OCI-LY3 (cell line): ENCODE measurements around the gene LENEP.

Source experiments
- H2AFZ ChIP-seq: fragments of 200-600, 300-600 bp; shearing (Covaris generic); 2 replicates; pipeline ENCODE4 v1.6.0; 2014; ENCODE audit warnings: antibody characterized with exemption, low read depth, low read length
- H3K27ac ChIP-seq: fragments of 200-600, 300-600 bp; sonication (generic); 2 replicates; pipeline ENCODE4 v1.5.1; 2014; ENCODE audit warnings: mild to moderate bottlenecking, low read length, moderate library complexity, mixed read lengths
- H3K27me3 ChIP-seq: fragments of 200-600, 300-600 bp; sonication (generic); 2 replicates; pipeline ENCODE4 v1.6.1; 2014; ENCODE audit warnings: low read depth, low read length, mixed read lengths
- H3K36me3 ChIP-seq: fragments of 200-600, 300-600 bp; sonication (generic); replicated peaks from 2 replicates; pipeline ENCODE3; 2014; ENCODE audit warnings: low read depth, low read length, mixed read lengths
- H3K4me1 ChIP-seq: fragments of 300-600, 200-600 bp; sonication (generic); 2 replicates; pipeline ENCODE4 v1.6.1; 2014; ENCODE audit warnings: low read length, mixed read lengths
- H3K4me2 ChIP-seq: fragments of 200-600, 300-600 bp; sonication (generic); 2 replicates; pipeline ENCODE4 v1.6.1; 2014; ENCODE audit warnings: low read length, mixed read lengths
- H3K4me3 ChIP-seq: fragments of 300-600, 200-600 bp; sonication (generic); 2 replicates; pipeline ENCODE4 v1.5.1; 2014; ENCODE audit warnings: antibody characterized with exemption, mild to moderate bottlenecking, low read length, moderate library complexity
- H3K79me2 ChIP-seq: fragments of 300-600, 200-600 bp; shearing (Covaris generic); 2 replicates; pipeline ENCODE4 v1.6.1; 2014; ENCODE audit warnings: mild to moderate bottlenecking, low read length, mixed read lengths
- H3K9ac ChIP-seq: fragments of 300-600, 200-600 bp; shearing (Covaris generic); 2 replicates; pipeline ENCODE4 v1.6.0; 2014; ENCODE audit warnings: mild to moderate bottlenecking, low read length, moderate library complexity
- H3K9me3 ChIP-seq: fragments of 200-600, 300-600 bp; shearing (Covaris generic); 2 replicates; pipeline ENCODE4 v1.6.1; 2014; ENCODE audit warnings: low read length, mixed read lengths; ENCODE audit not compliant: insufficient read depth
- H4K20me1 ChIP-seq: fragments of 200-600, 300-600 bp; sonication (generic); 2 replicates; pipeline ENCODE4 v1.6.1; 2016; ENCODE audit warnings: low read length, mixed read lengths; ENCODE audit not compliant: insufficient read depth
- CTCF ChIP-seq: fragments of 200-600, 300-600 bp; sonication (generic); IDR thresholded peaks from 2 replicates; pipeline ENCODE4 v1.5.1; 2014; ENCODE audit warnings: antibody characterized with exemption, low read length, low read depth
- EZH2phosphoT487 ChIP-seq: fragments of 200-600 bp; shearing (Covaris generic); IDR thresholded peaks from 2 replicates; pipeline ENCODE4 v1.6.1; 2018; ENCODE audit warnings: antibody characterized with exemption, mixed run types, low read depth

Gene LENEP

GRCh38 chr1:155040358-155041093, 47.1 kb downstream of the LENEP start:
- Histone ChIP-seq H3K79me2 (no peaks in the 10 kb centered on the region), H3K27me3 (peaks cover 25% of the 10 kb centered on the region), H4K20me1 (no peaks in the 10 kb centered on the region), H2AFZ (no peak overlapping the region), H3K9me3 (no peaks in the 10 kb centered on the region), H3K4me1 (no peaks in the 10 kb centered on the region), H3K4me3 (no peak overlapping the region), H3K4me2 (no peak overlapping the region), H3K27ac (no peak overlapping the region), H3K36me3 (no peaks in the 10 kb centered on the region), H3K9ac (no peak overlapping the region)
- no peak for TF ChIP-seq CTCF

- H3K4me2 ChIP-seq: no peak overlapping the region
- no peaks in the 10 kb centered on the region for H4K20me1 ChIP-seq
- H3K27me3 ChIP-seq: peaks cover 15% of the 10 kb centered on the region
- no peaks in the 10 kb centered on the region for H3K79me2 ChIP-seq
- no peaks in the 10 kb centered on the region for H3K4me1 ChIP-seq
- TF ChIP-seq CTCF (no peak), EZH2phosphoT487 (no peak)
- no peak overlapping the region for H3K4me3 ChIP-seq
- H3K36me3 ChIP-seq: no peaks in the 10 kb centered on the region
- H3K9me3 ChIP-seq: no peaks in the 10 kb centered on the region
- no peak overlapping the region for H3K9ac ChIP-seq
- H3K27ac ChIP-seq: no peak overlapping the region
- H2AFZ ChIP-seq: no peak overlapping the region
Measured at GRCh38 chr1:155042789-155043188, 49.4 kb downstream of the LENEP start.

- Histone ChIP-seq H3K4me3 (no peak overlapping the region), H3K4me1 (no peaks in the 10 kb centered on the region), H3K4me2 (no peak overlapping the region), H3K9ac (no peak overlapping the region), H4K20me1 (no peaks in the 10 kb centered on the region), H3K79me2 (no peaks in the 10 kb centered on the region), H2AFZ (no peak overlapping the region), H3K9me3 (no peaks in the 10 kb centered on the region), H3K27ac (no peak overlapping the region), H3K36me3 (no peaks in the 10 kb centered on the region), H3K27me3 (peaks cover 10% of the 10 kb centered on the region)
- no peak for TF ChIP-seq CTCF
- TF ChIP-seq EZH2phosphoT487: no peak
Measured at GRCh38 chr1:155043301-155043702, 49.9 kb downstream of the LENEP start.

- TF ChIP-seq EZH2phosphoT487 (no peak), CTCF (no peak)
Measured at GRCh38 chr1:155043793-155044192, 50.4 kb downstream of the LENEP start.

More at GRCh38 chr1:155043793-155044192, 50.4 kb downstream of the LENEP start:
- H3K27ac ChIP-seq: no peak overlapping the region
- H2AFZ ChIP-seq: no peak overlapping the region
- peaks cover 5% of the 10 kb centered on the region for H3K27me3 ChIP-seq
- no peaks in the 10 kb centered on the region for H3K9me3 ChIP-seq
- H3K4me1 ChIP-seq: no peaks in the 10 kb centered on the region
- no peaks in the 10 kb centered on the region for H3K36me3 ChIP-seq
- no peak overlapping the region for H3K4me2 ChIP-seq
- H3K79me2 ChIP-seq: no peaks in the 10 kb centered on the region
- no peak overlapping the region for H3K4me3 ChIP-seq
- no peak overlapping the region for H3K9ac ChIP-seq
- no peaks in the 10 kb centered on the region for H4K20me1 ChIP-seq
